LNCaP clone FGC (cell line): ENCODE measurements around the gene NMB.

ENCODE experiments used
- DNase-seq: peaks from one replicate; pipeline ENCODE4 v3.0.0-alpha.2; 2011; ENCODE audit warnings: low read depth
- H3K4me3 ChIP-seq: 2 replicates; pipeline ENCODE4 v1.5.1; 2011; ENCODE audit warnings: mild to moderate bottlenecking, low read depth, low read length, control low read depth
- TF ChIP-seq, protein P1 (sequence below): IDR thresholded peaks from 2 replicates; pipeline ENCODE4 v1.5.1; 2012; ENCODE audit warnings: mild to moderate bottlenecking; ENCODE audit not compliant: control insufficient read depth, insufficient read depth; ENCODE audit errors: extremely low read depth

NMB gene

DNA sequence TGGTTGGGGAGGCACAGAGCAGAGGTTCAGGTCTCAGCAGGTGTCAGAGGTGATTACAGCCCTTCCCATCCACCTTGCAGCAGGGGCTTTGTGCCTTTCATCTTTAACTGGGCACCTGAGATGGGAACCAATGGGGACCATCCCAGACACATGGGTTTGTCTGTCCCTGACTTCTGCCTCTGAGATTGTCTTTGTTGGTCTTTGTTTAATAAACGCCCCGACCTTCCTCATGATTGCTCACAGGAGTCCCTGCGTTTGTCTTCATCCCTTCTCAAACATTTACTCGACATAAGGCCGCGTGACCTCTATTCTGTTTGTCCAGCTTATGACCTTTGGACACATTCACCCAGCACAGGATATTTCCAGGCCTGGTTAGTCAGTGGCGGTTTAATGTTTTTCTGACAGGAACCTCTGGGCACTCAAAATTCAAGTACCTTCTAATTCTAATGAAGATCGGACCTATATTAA lies 51.3 kb downstream of the NMB start:
- no peak for DNase-seq
- TF ChIP-seq, protein P1, sequence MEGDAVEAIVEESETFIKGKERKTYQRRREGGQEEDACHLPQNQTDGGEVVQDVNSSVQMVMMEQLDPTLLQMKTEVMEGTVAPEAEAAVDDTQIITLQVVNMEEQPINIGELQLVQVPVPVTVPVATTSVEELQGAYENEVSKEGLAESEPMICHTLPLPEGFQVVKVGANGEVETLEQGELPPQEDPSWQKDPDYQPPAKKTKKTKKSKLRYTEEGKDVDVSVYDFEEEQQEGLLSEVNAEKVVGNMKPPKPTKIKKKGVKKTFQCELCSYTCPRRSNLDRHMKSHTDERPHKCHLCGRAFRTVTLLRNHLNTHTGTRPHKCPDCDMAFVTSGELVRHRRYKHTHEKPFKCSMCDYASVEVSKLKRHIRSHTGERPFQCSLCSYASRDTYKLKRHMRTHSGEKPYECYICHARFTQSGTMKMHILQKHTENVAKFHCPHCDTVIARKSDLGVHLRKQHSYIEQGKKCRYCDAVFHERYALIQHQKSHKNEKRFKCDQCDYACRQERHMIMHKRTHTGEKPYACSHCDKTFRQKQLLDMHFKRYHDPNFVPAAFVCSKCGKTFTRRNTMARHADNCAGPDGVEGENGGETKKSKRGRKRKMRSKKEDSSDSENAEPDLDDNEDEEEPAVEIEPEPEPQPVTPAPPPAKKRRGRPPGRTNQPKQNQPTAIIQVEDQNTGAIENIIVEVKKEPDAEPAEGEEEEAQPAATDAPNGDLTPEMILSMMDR = no peak
- H3K4me3 ChIP-seq = no peak overlapping the region

DNA sequence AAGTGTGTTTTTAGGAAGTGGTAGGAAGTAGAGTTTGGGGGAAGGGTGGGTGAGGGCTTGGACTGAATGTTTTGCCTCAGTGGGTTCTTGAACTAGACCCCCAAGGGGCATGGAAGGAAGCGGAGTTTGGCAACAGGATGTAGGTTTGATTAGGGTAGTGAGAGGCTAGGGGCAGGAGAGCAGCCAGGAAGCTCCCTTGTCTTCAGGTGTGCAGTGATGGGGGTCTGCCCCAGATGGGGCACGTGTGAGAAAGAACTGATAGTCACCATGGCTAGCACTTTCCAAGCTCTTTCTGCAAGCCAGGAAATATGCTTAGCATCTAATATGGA lies 52.5 kb downstream of the NMB start:
- no peak for DNase-seq
- TF ChIP-seq, protein P1 = no peak
- no peak overlapping the region for H3K4me3 ChIP-seq
